Effector memory CD4-positive, alpha-beta T cell (primary cell): ENCODE measurements around the gene FOXN3.

Experiments
- DNase-seq, 3 donors: peaks; one replicate each; pipeline ENCODE4 v3.0.0-alpha.2; 2020
- H3K27ac ChIP-seq: 2 replicates; pipeline ENCODE4 v1.7.0; 2013; ENCODE audit warnings: mild to moderate bottlenecking, low read length, moderate library complexity; ENCODE audit not compliant: insufficient read depth, poor library complexity, severe bottlenecking
- H3K27me3 ChIP-seq: replicated peaks from 2 replicates; pipeline ENCODE4 v1.7.0; 2013; ENCODE audit warnings: mild to moderate bottlenecking, low read length; ENCODE audit not compliant: insufficient read depth, control insufficient read depth, poor library complexity, severe bottlenecking
- H3K36me3 ChIP-seq: 2 replicates; pipeline ENCODE4 v1.7.0; 2013; ENCODE audit warnings: mild to moderate bottlenecking, low read length, moderate library complexity; ENCODE audit not compliant: control insufficient read depth, insufficient read depth
- H3K4me1 ChIP-seq: 2 replicates; pipeline ENCODE4 v1.7.0; 2013; ENCODE audit warnings: low read length, mild to moderate bottlenecking; ENCODE audit not compliant: control insufficient read depth, insufficient read depth, poor library complexity, severe bottlenecking
- H3K4me3 ChIP-seq: 2 replicates; pipeline ENCODE4 v1.7.0; 2013; ENCODE audit warnings: low read length, low read depth, mild to moderate bottlenecking; ENCODE audit not compliant: insufficient read depth, poor library complexity, severe bottlenecking
- H3K9me3 ChIP-seq: 2 replicates; pipeline ENCODE4 v1.7.0; 2013; ENCODE audit warnings: mild to moderate bottlenecking, low read length, moderate library complexity; ENCODE audit not compliant: control insufficient read depth
- total RNA-seq, 3 donors: gene quantifications; one replicate each; lab custom pipeline; 2026; lab: John Stamatoyannopoulos, UW

FOXN3 gene, protein sequence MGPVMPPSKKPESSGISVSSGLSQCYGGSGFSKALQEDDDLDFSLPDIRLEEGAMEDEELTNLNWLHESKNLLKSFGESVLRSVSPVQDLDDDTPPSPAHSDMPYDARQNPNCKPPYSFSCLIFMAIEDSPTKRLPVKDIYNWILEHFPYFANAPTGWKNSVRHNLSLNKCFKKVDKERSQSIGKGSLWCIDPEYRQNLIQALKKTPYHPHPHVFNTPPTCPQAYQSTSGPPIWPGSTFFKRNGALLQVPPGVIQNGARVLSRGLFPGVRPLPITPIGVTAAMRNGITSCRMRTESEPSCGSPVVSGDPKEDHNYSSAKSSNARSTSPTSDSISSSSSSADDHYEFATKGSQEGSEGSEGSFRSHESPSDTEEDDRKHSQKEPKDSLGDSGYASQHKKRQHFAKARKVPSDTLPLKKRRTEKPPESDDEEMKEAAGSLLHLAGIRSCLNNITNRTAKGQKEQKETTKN
- total RNA-seq, result 119 to 178 (median 152) reads per million in 3 donors

DNA sequence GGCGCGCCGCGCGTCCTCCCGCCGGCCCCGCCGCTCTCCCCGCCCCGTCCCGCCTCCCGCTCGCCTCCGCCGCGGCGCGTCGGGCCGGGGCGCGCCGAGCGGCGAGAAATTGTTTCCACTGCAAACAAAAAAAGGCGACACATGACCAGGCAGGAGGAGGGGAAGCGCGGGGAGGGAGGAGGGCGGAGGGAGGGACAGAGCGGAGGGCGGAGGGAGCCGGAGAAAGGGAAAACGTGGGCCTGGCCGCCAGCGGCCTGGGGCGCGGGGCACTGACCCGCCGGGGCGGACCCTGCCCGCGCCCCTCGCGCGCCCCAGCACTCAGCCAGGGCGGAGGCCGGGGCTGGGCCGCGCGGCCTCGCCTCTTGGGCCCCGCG lies at the start of gene FOXN3:
Gene FOXN3 (minus strand): TSS at position 143 of the 374 bp plus-strand sequence. CDS start 4,757 bp downstream, outside the sequence.
- Histone ChIP-seq H3K4me3 (peak within 1 kb of the TSS; percentile 90), H3K4me1 (peaks cover 12% of the 10 kb centered on the region), H3K9me3 (no peaks in the 10 kb centered on the region), H3K36me3 (no peaks in the 10 kb centered on the region), H3K27me3 (no peaks in the 10 kb centered on the region), H3K27ac (peak within 1 kb of the TSS; percentile 71)
- DNase-seq, result peak; percentile 80 to 82 (median 81)

DNA sequence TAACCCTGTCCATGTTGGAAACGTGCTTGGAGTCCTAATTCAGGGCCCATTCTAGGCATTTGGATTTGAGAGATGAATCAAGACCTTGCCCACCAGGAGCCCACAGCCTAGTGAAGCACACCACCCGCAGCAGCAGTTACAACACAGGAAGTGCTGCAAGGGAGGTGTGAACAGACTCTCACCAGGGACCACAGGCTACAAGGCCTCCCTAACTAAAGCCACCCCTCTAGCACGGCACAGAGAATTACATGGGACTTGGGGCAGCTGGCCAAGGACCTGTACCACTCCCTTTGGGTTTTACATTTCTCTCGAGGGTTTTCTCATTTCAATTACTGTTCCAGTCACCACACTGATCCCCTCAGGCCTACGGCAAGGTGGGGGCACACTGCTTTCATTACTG lies 49.5 kb upstream of the FOXN3 start:
- H3K27ac ChIP-seq, result no peak overlapping the region

DNA sequence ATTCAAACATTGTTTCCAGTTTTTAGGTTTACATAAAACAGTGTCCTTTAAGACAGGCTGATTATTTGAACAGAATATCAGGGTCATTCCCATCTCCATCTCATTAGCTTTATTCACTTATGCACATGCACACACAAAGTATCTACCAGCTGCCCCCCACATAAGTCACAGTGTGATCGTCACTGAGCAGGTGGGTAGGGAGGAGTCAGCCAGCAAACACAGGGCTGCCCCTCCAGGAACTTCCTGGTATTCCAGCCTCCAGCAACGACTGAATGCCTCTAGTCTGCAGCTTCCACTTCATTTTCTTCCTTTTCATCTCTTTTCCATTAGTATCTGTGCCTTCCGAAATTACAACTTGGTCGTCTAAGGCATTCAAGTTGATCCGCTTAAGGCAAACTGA lies 48.8 kb upstream of the FOXN3 start:
- Histone ChIP-seq H3K27me3 (no peaks in the 10 kb centered on the region), H3K4me3 (no peak overlapping the region), H3K4me1 (no peaks in the 10 kb centered on the region), H3K36me3 (no peaks in the 10 kb centered on the region), H3K9me3 (no peaks in the 10 kb centered on the region), H3K27ac (no peak overlapping the region)
- no peak for DNase-seq

More for the DNA sequence above, 49.5 kb upstream of the FOXN3 start:
- Histone ChIP-seq H3K27me3 (no peaks in the 10 kb centered on the region), H3K4me1 (no peaks in the 10 kb centered on the region), H3K9me3 (no peaks in the 10 kb centered on the region), H3K4me3 (no peak overlapping the region), H3K36me3 (no peaks in the 10 kb centered on the region)
- DNase-seq, result no peak

- Histone ChIP-seq H3K36me3 (no peaks in the 10 kb centered on the region), H3K4me3 (no peak overlapping the region), H3K9me3 (no peaks in the 10 kb centered on the region), H3K27me3 (no peaks in the 10 kb centered on the region), H3K27ac (no peak overlapping the region), H3K4me1 (no peaks in the 10 kb centered on the region)
- DNase-seq, result no peak
Observed at GRCh38 chr14:89461256-89461655, 44.2 kb upstream of the FOXN3 start.

DNA sequence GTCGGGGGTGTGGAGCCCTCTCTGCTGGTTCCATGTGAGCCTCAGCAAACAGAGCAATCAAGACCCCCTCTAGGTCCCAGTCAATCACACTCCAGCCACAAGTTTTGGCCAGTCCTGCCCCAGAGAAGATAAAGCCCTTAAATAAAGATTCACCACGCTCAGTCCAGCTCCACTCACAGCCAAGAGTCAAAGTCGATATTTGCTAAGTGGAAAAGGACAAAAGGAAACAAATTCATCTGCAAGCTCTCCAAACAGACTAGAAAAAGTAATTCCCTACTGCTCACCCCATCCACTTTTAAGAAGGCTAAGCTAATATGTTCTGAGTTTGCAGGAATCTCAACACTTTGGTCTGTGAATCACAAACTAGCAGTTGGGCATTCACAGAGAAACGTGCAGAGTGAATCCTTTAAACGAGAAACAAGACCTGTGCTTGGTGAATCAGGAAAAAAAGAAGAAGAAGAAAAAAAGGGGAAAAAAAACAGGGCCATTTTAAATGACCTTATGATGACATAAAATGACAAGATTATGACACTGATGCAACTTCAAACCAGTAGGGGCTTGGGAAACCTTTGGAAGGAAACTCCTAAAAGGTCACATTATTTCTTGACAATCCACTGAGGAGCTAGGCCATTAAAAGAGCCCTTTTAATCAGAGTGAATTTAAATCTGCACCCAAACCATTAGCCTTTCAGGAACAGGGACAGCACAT lies 41.8 kb upstream of the FOXN3 start:
- Histone ChIP-seq H3K4me3 (no peak overlapping the region), H3K27me3 (no peaks in the 10 kb centered on the region), H3K27ac (no peak overlapping the region), H3K9me3 (no peaks in the 10 kb centered on the region), H3K36me3 (no peaks in the 10 kb centered on the region), H3K4me1 (no peaks in the 10 kb centered on the region)
- no peak for DNase-seq

DNA sequence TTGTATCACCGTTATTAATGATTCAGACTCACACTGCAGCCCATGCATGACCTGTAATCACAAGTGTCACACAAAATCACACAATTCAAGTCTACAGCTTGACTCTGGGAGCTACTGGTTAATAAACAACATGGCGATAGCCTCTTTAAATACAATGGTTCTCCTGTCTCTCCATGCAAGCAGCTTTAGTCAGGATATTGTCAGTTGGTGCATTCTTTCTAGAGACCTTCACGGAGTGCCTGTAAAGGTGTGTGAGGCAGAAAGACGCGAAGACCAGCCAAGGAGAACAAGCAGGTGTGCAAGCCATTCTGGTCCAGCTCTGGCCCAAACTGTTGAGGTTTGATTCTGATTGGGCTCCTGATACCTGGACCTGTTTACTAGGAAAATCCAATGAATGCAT lies 40.0 kb upstream of the FOXN3 start:
- H3K4me3 ChIP-seq, result no peak overlapping the region
- H3K27ac ChIP-seq, result no peak overlapping the region
- no peaks in the 10 kb centered on the region for H3K27me3 ChIP-seq
- H3K9me3 ChIP-seq, result no peaks in the 10 kb centered on the region
- H3K36me3 ChIP-seq, result no peaks in the 10 kb centered on the region
- H3K4me1 ChIP-seq, result no peaks in the 10 kb centered on the region
- DNase-seq, result no peak

GRCh38 chr14:89455412-89455811 lies 38.4 kb upstream of the FOXN3 start:
- H3K36me3 ChIP-seq, result no peaks in the 10 kb centered on the region
- no peak for DNase-seq
- H3K27me3 ChIP-seq, result no peaks in the 10 kb centered on the region
- no peaks in the 10 kb centered on the region for H3K9me3 ChIP-seq
- no peak overlapping the region for H3K4me3 ChIP-seq
- no peak overlapping the region for H3K27ac ChIP-seq
- H3K4me1 ChIP-seq, result no peaks in the 10 kb centered on the region

DNA sequence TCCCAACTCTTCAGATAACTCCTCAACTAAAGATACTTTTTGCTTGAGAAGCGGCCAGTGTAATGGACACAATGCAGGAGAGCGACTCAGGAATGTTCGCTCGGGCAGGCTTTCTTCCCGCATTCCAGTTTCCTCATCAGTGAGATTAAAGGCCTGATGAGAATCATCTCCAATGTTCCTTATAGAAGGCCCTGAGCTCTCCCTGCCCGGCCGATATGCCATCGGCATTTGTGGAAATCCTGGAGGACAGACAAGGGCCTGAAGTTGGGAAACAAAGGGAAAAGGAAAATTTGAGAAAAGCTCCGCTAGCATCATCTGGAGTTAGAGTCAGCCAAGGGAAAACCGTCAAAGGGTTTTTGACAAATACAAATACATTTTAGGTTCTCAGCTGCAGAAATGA lies 38.0 kb upstream of the FOXN3 start:
- H3K27me3 ChIP-seq, result no peaks in the 10 kb centered on the region

DNA sequence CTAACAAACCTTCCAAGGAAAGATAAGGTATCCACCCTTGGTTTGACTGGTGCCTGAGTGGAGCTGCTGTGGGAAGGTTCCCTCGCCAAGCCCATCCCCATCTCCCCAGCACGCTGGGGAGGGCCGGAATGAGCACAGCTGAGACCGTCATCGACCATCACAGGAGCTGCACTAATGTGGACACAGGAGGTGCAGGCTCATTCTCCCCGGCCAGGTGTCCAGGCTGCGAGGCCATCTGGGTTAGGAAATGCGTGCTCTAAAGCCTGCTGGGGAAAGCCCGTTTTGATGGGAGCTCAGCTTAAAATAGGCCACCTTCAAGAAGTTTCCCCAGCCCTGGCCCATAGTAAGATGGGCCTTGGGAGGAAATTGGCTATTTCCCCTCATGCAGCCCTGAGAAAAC lies 35.2 kb upstream of the FOXN3 start:
- H3K4me3 ChIP-seq, result no peak overlapping the region
- DNase-seq, result no peak
- H3K27ac ChIP-seq, result no peak overlapping the region
- H3K36me3 ChIP-seq, result no peaks in the 10 kb centered on the region
- H3K9me3 ChIP-seq, result no peaks in the 10 kb centered on the region
- H3K4me1 ChIP-seq, result no peaks in the 10 kb centered on the region
- H3K27me3 ChIP-seq, result no peaks in the 10 kb centered on the region

More for the DNA sequence above, 38.0 kb upstream of the FOXN3 start:
- no peaks in the 10 kb centered on the region for H3K9me3 ChIP-seq
- no peak overlapping the region for H3K4me3 ChIP-seq
- DNase-seq, result no peak
- H3K36me3 ChIP-seq, result no peaks in the 10 kb centered on the region
- no peak overlapping the region for H3K27ac ChIP-seq
- H3K4me1 ChIP-seq, result no peaks in the 10 kb centered on the region

DNA sequence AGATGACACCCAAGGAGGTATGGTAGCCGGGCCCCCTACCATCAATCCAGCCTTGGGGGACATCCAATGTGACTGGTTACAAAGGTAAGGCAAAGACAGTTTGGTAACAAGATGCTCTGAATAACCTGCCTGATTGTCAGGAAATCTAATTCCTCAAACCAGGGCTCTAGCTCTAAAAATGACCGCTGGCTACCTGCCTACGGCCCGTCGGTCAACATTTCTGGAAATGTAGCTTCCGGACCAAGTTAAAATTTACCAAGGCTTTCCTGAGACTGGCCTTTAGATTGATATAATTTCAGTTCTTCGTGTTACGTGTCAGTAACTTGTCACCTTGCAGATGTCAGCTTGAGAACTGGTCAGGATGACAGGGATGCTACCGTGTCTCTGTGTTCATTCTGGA lies 34.2 kb upstream of the FOXN3 start:
- no peak for DNase-seq
- Histone ChIP-seq H3K4me3 (no peak overlapping the region), H3K4me1 (no peaks in the 10 kb centered on the region), H3K9me3 (no peaks in the 10 kb centered on the region), H3K27ac (no peak overlapping the region), H3K27me3 (no peaks in the 10 kb centered on the region), H3K36me3 (no peaks in the 10 kb centered on the region)
